HG03066 (cell line): ENCODE results near the gene NECAP2.
"Not testable (repeated sequence)": the region's sequence is repeated elsewhere in the genome, so short reads cannot be mapped to it uniquely, and the experiment has no call there.

ENCODE experiments used
- ATAC-seq: cut with Tn5 transposase; IDR thresholded peaks from one replicate; pipeline ENCODE4 v1.9.1; 2021; ENCODE audit warnings: low read depth; ENCODE audit not compliant: unreplicated experiment

NECAP2 gene

DNA sequence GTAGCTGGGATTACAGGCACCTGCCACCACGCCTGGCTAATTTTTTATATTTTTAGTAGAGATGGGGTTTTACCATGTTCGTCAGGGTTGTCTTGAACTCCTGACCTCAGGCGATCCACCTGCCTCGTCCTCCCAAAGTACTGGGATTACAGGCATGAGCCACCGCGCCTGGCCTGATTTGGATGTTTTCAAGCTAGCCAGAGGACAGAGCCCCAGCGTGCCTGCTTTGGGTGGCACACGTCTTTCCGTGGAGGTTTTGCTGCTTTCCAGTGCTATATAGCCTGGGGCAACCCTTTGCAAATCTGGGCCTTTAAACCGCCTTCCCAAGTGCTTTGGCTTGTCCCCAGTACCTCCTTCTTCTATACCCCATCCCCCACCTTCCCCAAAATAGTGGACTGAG is 15.6 kb downstream of the NECAP2 start:
- ATAC-seq: not testable (repeated sequence)

DNA sequence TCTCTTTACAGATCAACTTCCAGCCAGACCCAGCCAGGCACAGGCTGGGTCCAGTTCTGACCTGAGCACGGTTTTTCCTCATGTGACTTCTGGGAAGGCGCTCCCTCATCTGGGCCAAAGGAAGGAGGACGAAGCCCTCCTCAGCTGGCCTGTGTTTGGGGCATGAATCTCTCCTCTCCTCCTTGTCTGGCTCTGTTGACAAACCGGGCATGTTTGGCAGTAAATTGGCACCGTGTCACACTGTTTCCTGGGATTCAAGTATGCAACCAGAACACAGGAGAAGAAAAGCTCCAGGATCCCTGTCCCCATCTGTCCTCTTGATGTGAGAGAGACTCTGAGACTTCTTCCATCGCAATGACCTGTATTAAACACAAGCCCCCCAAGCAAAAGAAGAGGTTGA is 18.3 kb downstream of the NECAP2 start:
- no peak for ATAC-seq

DNA sequence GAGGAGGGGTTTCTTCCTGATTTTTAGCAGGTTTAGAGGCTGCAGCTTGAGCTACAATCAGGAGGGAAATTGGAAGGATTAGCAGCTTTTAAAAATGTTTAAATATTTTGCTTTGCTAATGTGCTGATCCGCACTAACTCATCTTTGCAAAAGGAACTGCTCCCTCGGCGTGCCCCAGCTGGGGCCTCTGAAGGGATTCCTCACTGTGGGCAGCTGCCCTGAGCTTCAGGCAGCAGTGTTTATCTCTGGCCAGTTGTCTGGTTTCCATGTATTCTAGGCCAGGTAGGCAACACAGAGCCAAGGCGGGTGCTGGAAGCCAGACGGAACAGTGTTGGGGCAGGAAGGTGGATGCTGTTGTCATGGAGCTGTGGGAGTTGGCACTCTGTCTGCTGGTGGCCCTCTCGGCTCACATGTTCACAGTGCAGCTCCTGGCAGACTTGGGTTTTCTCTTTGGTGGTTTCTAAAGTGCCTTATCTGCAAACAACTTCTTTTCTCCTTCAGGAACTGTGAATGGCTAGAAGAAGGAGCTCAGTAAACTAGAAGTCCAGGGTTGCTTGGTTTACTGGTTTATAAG is 18.9 kb downstream of the NECAP2 start:
- no peak for ATAC-seq

GRCh38 chr1:16461681-16462080 is 21.2 kb downstream of the NECAP2 start:
- no peak for ATAC-seq

- ATAC-seq: no peak
These were observed 22.3 kb downstream of the NECAP2 start for GRCh38 chr1:16462773-16463330.

DNA sequence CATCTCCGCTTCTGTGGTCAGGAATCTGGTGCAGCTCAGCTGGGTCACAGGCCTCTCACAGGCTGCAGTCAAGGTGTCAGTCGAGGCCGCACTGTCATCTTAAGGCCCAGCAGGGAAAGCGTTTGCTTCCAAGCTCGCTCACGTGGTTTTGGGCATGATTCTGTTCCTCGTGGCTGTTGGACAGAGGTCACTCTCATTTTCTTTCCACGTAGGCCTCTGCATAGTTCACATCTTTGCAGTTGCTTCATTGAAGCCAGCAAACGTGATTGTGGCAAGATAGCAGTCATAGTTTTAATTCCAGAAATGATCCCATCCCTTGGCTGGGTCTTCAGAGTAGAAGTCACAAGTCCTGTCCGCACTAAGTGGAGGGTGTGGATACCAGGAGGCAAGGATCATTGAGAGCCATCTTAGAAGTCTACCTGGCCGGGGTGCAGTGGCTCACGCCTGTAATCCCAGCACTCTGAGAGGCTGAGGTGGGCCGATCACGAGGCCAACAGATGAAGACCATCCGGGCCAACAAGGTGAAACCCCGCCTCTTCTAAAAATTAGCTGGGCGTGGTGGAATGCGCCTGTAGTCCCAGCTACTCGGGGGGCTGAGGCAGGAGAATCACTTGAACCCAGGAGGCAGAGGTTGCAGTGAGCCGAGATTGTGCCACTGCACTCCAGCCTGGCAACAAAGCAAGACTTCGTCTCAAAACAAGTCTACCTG is 24.5 kb downstream of the NECAP2 start:
- ATAC-seq: no peak

GRCh38 chr1:16468558-16468957 is 28.0 kb downstream of the NECAP2 start:
- ATAC-seq: no peak

DNA sequence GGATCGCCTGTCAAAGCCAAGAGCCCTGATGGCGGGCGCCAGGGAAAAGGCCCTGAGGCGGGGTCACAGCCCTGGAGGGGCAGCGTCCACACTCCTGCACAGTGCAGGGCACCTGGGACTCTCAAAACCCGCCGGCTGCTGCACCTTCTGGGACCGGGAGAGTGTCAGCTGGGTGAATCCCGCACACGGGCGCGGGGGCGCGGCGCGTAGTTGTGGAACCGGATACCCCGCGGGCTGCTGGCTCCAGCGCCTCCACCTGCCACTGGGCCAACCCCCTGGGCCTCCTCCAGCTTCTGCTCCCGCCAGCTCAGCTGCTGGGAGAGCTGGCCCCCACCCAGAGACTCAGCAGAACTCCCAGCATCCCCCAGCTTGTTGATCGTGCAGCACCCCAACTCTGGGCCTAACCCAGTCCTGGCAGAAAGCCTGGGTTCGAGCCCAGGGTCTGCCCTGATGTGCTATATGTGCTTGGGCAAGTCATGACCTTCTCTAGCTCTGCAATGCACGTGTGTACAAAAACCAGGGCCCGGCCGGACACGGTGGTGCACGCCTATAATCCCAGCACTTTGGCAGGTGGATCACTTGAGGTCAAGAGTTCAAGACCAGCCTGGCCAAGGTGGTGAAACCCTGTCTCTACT is 33.8 kb downstream of the NECAP2 start:
- ATAC-seq: no peak

GRCh38 chr1:16474891-16475290 is 34.4 kb downstream of the NECAP2 start:
- not testable (repeated sequence) for ATAC-seq

GRCh38 chr1:16475771-16476770 is 35.5 kb downstream of the NECAP2 start:
- ATAC-seq: not testable (repeated sequence)

DNA sequence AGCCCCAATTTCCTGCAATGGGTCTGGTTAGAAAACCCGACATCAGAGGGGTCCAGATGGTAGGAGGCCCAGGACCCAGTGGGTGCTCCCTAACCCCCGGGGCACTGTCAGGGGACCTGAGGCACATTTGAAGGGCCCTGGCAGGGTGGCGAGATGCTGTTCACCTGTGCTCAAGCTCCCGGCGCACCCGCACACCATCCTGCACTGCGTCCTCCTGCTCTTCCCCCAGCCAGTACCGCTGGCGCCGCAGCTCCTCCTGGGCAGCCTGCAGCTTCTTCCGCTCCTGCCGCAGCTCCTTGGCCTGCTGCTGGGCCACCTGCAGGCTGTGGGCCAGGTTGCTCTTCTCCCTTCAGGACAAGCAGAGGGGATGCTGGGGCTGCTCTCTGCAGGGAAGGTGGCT is 37.6 kb downstream of the NECAP2 start:
- ATAC-seq: no peak

DNA sequence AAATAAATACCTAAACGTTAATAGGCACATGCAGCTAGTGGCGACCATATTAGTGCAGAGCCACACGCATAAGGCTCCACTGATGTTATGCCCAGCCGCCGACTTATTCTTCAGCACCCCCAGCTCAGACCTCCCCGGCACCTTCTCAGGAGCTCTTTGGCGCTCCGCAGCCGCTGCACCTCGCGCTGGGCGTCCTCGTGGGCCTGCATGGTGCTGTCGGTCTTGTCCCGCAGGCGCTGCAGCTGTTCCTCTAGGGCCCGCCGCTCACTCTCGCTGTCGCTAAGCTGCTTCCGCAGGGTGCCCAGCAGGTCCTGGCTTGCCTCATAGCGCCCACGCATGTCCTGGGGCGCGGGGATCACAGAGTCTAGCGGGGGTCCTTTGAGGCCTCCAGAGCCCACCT is 42.6 kb downstream of the NECAP2 start:
- not testable (repeated sequence) for ATAC-seq

DNA sequence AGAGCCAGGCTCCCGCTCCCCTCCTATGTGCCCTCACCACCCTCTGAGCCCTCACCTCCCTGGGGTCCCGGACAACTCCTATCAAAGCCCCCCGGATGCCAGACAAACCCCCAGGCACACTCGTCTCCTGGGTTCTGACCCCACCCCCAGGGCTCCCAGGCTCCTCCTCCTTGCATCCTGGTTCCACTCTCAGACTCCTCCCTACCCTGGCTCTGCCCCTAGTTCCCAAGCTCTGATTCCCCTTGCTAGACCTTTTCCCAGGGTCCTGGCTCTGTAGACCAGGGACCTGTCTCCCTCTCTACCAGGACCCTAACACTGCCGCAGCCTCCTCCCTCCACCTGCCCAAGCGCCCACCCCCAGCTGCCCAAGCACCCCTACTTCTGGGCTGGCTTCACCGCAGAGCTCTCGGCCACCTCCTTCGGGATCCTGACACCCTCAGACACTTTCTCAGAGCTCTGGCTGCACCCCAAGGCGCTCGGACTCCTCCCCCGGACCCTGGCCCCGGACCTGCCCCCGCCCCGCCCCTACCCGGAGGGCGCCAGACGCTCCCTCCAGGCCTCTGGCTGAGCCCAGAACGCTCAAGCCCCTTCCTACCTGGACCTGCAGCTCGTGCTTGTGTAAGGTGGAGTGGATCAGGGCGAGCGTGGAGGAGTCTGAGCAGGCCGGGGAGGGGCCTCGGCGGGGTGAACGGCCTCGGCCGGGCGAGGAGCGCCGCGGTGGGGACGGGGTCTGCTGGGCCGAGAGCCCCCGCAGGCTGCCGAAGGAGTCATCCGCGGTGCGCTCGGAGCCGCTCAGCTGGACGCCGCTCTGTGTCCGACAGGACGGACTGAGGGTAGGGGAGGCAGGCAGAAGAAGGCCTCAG is 43.3 kb downstream of the NECAP2 start:
- not testable (repeated sequence) for ATAC-seq

DNA sequence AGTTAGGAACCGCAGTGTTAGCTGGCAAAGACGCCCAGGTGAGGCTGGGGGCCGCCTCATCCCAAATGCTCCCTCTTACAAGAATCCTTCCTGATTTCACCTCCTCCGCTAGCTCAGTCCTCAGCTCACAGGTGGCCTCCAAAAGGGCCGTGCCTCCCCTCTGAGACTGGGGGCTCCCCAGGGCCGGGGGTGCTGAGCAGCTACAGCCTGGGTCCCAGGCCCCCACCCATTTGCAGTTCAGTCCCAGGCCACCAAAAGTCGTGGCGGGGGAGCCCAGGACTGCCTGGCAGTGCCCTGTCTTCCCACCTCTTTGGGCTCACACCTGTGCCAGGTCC is 43.9 kb downstream of the NECAP2 start:
- no peak for ATAC-seq

- ATAC-seq: no peak
These were observed 44.4 kb downstream of the NECAP2 start for GRCh38 chr1:16484931-16485330.

DNA sequence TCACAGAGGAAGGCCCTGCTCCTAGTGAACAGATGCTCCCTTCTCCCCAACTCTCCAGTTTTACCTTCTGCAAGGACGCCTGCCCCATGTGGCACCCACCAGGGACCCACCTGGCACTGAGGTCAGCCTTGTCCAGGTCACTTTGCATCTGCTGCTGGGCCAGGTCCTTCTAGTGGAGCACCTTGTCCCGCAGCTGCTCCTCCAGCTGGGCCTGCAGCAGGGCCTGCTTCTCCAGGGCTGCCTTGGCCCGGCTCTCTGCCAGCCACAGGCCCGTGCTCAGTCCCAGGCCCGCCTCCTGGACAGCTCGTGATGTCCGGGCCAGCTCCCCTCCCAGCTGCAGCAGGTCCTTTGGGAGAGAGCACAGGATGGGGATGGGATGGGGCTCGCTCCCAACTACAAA is 45.8 kb downstream of the NECAP2 start:
- not testable (repeated sequence) for ATAC-seq

DNA sequence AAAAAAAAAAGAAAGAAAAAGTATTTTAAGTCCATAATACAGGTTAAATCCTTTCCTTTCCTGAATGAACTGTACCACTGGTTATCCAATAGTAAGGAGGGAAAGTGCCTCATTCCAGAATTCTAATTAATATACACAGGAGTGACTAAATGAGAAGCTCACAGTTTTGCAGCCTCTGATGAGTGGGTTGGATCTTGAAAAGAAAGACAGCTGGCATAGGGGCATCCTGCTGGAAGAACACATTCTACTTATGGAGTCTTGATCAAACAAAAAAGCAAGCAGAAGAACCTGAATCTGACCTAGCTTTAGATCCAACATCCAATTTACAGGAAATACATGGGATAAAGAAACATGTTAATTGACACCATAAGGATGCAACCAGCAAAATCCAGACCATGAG is 46.5 kb downstream of the NECAP2 start:
- not testable (repeated sequence) for ATAC-seq

DNA sequence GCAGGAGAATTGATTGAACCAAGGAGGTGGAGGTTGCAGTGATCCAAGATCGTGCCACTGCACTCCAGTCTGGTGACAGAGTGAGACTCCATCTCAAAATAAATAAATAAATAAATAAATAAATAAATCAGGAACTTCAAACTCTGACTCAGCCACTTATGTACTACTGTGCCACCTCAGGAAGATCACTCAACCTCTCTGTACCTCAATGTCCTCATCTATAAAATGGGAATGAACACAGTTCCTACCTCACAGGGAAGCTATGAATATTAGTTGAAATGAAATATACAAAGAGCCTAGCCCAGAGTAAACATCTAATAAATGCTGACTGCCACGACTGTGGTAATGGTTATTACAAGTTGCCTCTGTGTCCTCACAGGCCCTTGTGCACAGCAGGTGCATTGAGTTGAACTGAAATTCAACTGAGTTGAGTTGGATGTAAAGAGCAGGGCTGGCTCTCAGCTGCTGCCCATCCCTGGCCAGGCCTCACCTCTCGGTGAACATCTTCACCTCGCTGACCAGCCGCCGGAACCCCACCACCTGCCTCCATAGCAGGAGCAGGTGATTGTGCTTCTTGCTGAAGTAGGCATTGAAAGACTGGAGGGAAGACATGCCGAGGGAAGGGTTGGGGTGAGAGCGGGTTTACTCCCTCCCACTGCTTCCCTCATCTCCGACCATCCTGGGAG is 48.8 kb downstream of the NECAP2 start:
- not testable (repeated sequence) for ATAC-seq

GRCh38 chr1:16491056-16491675 is 50.6 kb downstream of the NECAP2 start:
- ATAC-seq: no peak
